DND-41 (cell line): ENCODE results near the gene SYNC.

Experiments
- ATAC-seq: fragments of 200-7000 bp; cut with Tn5 transposase; 3 replicates; pipeline ENCODE4 v1.9.1; 2021; ENCODE audit warnings: low read depth; ENCODE audit not compliant: insufficient read depth
- DNase-seq: peaks from one replicate; pipeline ENCODE4 v3.0.0-alpha.2; 2020
- H2AFZ ChIP-seq: 2 replicates; pipeline ENCODE4 v1.6.0; 2012; ENCODE audit warnings: low read depth, low read length
- H3K27ac ChIP-seq: 2 replicates; pipeline ENCODE4 v1.5.1; 2012; ENCODE audit warnings: low read length, inconsistent platforms
- H3K27me3 ChIP-seq: fragments of 200-600 bp; sonication (generic); 2 replicates; pipeline ENCODE4 v1.6.0; 2012; ENCODE audit warnings: low read length, mild to moderate bottlenecking, inconsistent platforms; ENCODE audit not compliant: insufficient read depth, poor library complexity
- H3K36me3 ChIP-seq: 2 replicates; pipeline ENCODE4 v1.5.1; 2012; ENCODE audit warnings: low read length, inconsistent platforms; ENCODE audit not compliant: insufficient read depth
- H3K4me1 ChIP-seq: 2 replicates; pipeline ENCODE4 v1.5.1; 2012; ENCODE audit warnings: mild to moderate bottlenecking, low read length; ENCODE audit not compliant: insufficient read depth
- H3K4me2 ChIP-seq: 2 replicates; pipeline ENCODE4 v1.6.0; 2012; ENCODE audit warnings: mild to moderate bottlenecking, moderate library complexity, low read length, inconsistent platforms; ENCODE audit not compliant: insufficient read depth
- H3K4me3 ChIP-seq, 2 experiments: fragments of 200-600 bp in 1 of 2; shearing (Covaris generic) in 1 of 2; 2 replicates each; pipeline ENCODE4 v1.5.1; 2012 to 2016; ENCODE audit warnings: inconsistent platforms in 2 of 2, low read length in 2 of 2, mild to moderate bottlenecking in 2 of 2, low read depth in 1 of 2, moderate library complexity in 1 of 2
- H3K79me2 ChIP-seq: 2 replicates; pipeline ENCODE4 v1.6.0; 2012; ENCODE audit warnings: low read length, inconsistent platforms; ENCODE audit not compliant: insufficient read depth
- H3K9ac ChIP-seq: 2 replicates; pipeline ENCODE4 v1.6.0; 2012; ENCODE audit warnings: low read depth, mild to moderate bottlenecking, inconsistent platforms, low read length, moderate library complexity
- H3K9me3 ChIP-seq: 2 replicates; pipeline ENCODE4 v1.5.1; 2012; ENCODE audit warnings: low read length, moderate library complexity, mild to moderate bottlenecking, inconsistent platforms; ENCODE audit not compliant: insufficient read depth, severe bottlenecking
- H4K20me1 ChIP-seq: 2 replicates; pipeline ENCODE4 v1.6.0; 2012; ENCODE audit warnings: low read length; ENCODE audit not compliant: insufficient read depth
- EZH2 ChIP-seq: IDR thresholded peaks from 3 replicates; pipeline ENCODE4 v1.6.1; 2012; ENCODE audit warnings: borderline replicate concordance, low read depth, mild to moderate bottlenecking, moderate library complexity, low read length, inconsistent platforms; ENCODE audit not compliant: severe bottlenecking
- TF ChIP-seq, protein P1 (sequence below): IDR thresholded peaks from 2 replicates; pipeline ENCODE4 v1.5.1; 2012; ENCODE audit warnings: borderline replicate concordance, low read length, moderate library complexity, mild to moderate bottlenecking; ENCODE audit not compliant: poor library complexity, severe bottlenecking; ENCODE audit errors: extremely low read depth

Gene SYNC

GRCh38 chr1:32748926-32749325, 46.4 kb upstream of the SYNC start:
- no peak overlapping the region for H2AFZ ChIP-seq
- TF ChIP-seq EZH2, result no peak
- TF ChIP-seq, protein P1, sequence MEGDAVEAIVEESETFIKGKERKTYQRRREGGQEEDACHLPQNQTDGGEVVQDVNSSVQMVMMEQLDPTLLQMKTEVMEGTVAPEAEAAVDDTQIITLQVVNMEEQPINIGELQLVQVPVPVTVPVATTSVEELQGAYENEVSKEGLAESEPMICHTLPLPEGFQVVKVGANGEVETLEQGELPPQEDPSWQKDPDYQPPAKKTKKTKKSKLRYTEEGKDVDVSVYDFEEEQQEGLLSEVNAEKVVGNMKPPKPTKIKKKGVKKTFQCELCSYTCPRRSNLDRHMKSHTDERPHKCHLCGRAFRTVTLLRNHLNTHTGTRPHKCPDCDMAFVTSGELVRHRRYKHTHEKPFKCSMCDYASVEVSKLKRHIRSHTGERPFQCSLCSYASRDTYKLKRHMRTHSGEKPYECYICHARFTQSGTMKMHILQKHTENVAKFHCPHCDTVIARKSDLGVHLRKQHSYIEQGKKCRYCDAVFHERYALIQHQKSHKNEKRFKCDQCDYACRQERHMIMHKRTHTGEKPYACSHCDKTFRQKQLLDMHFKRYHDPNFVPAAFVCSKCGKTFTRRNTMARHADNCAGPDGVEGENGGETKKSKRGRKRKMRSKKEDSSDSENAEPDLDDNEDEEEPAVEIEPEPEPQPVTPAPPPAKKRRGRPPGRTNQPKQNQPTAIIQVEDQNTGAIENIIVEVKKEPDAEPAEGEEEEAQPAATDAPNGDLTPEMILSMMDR, result no peak
- no peak overlapping the region for H3K4me2 ChIP-seq
- no peaks in the 10 kb centered on the region for H3K9me3 ChIP-seq
- H3K4me1 ChIP-seq, result peaks cover 3% of the 10 kb centered on the region; the same call in 1 of the 2 replicates
- no peak overlapping the region for H3K4me3 ChIP-seq
- H3K9ac ChIP-seq, result no peak overlapping the region
- DNase-seq (no peak), ATAC-seq (no peak)
- no peaks in the 10 kb centered on the region for H3K36me3 ChIP-seq
- H4K20me1 ChIP-seq, result no peaks in the 10 kb centered on the region
- no peaks in the 10 kb centered on the region for H3K79me2 ChIP-seq
- no peak overlapping the region for H3K27ac ChIP-seq
- H3K27me3 ChIP-seq, result peaks cover 3% of the 10 kb centered on the region

DNA sequence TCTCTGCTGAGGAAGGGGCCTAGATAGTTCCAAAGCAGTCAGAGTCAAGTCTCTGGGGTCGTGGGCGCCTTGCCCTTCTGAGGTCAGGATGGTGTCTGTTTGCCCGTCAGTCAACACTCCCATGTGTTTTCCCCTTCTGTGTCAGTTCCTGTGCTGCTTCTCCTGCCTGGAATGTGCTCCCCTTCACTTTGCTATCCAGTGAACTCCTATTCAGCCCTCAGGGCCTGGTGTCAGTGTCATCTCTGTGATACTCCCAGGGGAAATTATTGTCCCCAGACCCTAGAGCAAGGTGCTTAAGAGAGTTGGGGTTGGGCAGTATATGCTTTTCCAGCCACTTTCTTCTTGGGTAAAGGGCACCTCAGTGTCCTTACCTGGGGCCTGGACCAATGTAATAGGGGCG, 45.8 kb upstream of the SYNC start:
- Histone ChIP-seq H3K9ac (no peak overlapping the region), H2AFZ (no peak overlapping the region), H3K9me3 (no peaks in the 10 kb centered on the region), H3K36me3 (no peaks in the 10 kb centered on the region), H3K4me1 (no peaks in the 10 kb centered on the region; the same call in 1 of the 2 replicates), H3K4me3 (no peak overlapping the region), H3K27ac (no peak overlapping the region), H3K27me3 (peaks cover 5% of the 10 kb centered on the region), H4K20me1 (no peaks in the 10 kb centered on the region), H3K79me2 (no peaks in the 10 kb centered on the region), H3K4me2 (no peak overlapping the region)
- ATAC-seq, result no peak
- no peak for DNase-seq
- TF ChIP-seq EZH2, result no peak
- TF ChIP-seq, protein P1, result no peak

DNA sequence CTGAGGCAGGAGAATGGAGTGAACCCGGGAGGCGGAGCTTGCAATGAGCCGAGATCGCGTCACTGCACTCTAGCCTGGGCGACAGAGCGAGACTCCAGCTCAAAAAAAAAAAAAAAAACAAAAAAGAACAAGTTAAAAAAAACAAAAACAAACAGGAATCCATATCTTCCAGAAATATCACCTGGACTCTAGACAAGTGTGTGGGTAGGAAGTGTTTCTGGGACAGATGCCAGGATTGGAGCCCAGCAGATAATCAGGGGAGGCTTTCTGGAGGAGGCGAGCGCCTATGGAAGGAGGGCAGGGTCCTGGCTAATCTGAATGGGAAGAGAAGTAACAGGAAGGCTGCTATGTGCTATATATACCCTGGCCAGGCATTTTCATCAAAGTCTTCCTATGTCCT, 43.6 kb upstream of the SYNC start:
- H2AFZ ChIP-seq, result no peak overlapping the region
- H3K4me2 ChIP-seq, result no peak overlapping the region
- no peak for TF ChIP-seq EZH2
- TF ChIP-seq, protein P1, result no peak
- no peak overlapping the region for H3K27ac ChIP-seq
- ATAC-seq (no peak), DNase-seq (no peak)
- H3K4me1 ChIP-seq, result 0 out of 2 replicates have a peak, but pooled peaks cover 3% of the 10 kb centered on the region
- no peaks in the 10 kb centered on the region for H3K79me2 ChIP-seq
- no peak overlapping the region for H3K9ac ChIP-seq
- H3K4me3 ChIP-seq, result no peak overlapping the region
- H3K36me3 ChIP-seq, result no peaks in the 10 kb centered on the region
- H3K27me3 ChIP-seq, result peaks cover 25% of the 10 kb centered on the region
- H3K9me3 ChIP-seq, result no peaks in the 10 kb centered on the region
- peaks cover 10% of the 10 kb centered on the region; the same call in 1 of the 2 replicates for H4K20me1 ChIP-seq

- TF ChIP-seq EZH2, result no peak
- TF ChIP-seq, protein P1, result no peak
- ATAC-seq (no peak), DNase-seq (no peak)
- Histone ChIP-seq H3K79me2 (no peaks in the 10 kb centered on the region), H3K4me1 (0 out of 2 replicates have a peak, but pooled peaks cover 3% of the 10 kb centered on the region), H2AFZ (no peak overlapping the region), H3K9ac (no peak overlapping the region), H3K4me2 (no peak overlapping the region), H3K36me3 (no peaks in the 10 kb centered on the region), H3K27ac (no peak overlapping the region), H3K4me3 (no peak overlapping the region), H3K9me3 (no peaks in the 10 kb centered on the region), H3K27me3 (peaks cover 32% of the 10 kb centered on the region), H4K20me1 (peaks cover 10% of the 10 kb centered on the region; the same call in 1 of the 2 replicates)
Measured at GRCh38 chr1:32744071-32744425, 41.5 kb upstream of the SYNC start.
